ENCODE results near the gene FUT9.

FUT9 gene

DNA sequence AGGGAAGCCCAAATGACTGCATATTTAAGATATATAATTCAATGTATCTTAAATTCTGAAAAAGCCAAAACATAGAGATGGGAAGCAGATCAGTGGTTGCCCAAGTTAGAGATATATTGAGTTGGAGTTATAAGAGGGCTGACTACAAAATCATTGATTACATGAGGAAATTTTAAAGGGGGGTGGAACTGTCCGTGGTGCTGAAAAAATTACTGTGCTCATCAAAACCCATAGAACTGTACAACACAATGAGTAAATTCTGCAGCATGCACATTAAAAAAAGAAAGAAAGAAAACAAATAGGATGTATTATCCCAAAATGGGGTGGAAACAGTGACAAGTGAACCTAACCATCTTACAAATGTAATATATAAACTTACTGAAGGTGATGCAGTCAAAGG is 100.9 kb downstream of the FUT9 start:
- Histone ChIP-seq H3K27me3 (replicated peaks; ENCODE audit: insufficient read depth, low read length) (no peaks in the 10 kb centered on the region), H3K79me2 (ENCODE audit: low read length) (no peaks in the 10 kb centered on the region), H3K9me3 (replicated peaks; ENCODE audit: insufficient read depth, low read length) (no peaks in the 10 kb centered on the region), H3K4me1 (ENCODE audit: low read length) (no peaks in the 10 kb centered on the region), H3K27ac (ENCODE audit: low read length) (no peak overlapping the region), H3K4me2 (ENCODE audit: low read depth, low read length) (no peak overlapping the region), H3K36me3 (replicated peaks; ENCODE audit: insufficient read depth, low read length) (no peaks in the 10 kb centered on the region), H4K20me1 (ENCODE audit: insufficient read depth, low read length) (no peaks in the 10 kb centered on the region), H3K4me3 (ENCODE audit: low read length) (no peak overlapping the region), H3K9ac (ENCODE audit: low read length) (no peak overlapping the region), H2AFZ (ENCODE audit: low read length) (no peak overlapping the region), H3F3A (ENCODE audit: insufficient read depth, low read length) (no peaks in the 10 kb centered on the region), H3K9me2 (replicated peaks; ENCODE audit: insufficient read depth, low read length) (no peaks in the 10 kb centered on the region)
- TF ChIP-seq EZH2phosphoT487 (IDR thresholded peaks at IDR 0.05; ENCODE audit: low read length): no peak
- TF ChIP-seq, protein P1, sequence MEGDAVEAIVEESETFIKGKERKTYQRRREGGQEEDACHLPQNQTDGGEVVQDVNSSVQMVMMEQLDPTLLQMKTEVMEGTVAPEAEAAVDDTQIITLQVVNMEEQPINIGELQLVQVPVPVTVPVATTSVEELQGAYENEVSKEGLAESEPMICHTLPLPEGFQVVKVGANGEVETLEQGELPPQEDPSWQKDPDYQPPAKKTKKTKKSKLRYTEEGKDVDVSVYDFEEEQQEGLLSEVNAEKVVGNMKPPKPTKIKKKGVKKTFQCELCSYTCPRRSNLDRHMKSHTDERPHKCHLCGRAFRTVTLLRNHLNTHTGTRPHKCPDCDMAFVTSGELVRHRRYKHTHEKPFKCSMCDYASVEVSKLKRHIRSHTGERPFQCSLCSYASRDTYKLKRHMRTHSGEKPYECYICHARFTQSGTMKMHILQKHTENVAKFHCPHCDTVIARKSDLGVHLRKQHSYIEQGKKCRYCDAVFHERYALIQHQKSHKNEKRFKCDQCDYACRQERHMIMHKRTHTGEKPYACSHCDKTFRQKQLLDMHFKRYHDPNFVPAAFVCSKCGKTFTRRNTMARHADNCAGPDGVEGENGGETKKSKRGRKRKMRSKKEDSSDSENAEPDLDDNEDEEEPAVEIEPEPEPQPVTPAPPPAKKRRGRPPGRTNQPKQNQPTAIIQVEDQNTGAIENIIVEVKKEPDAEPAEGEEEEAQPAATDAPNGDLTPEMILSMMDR (IDR thresholded peaks at IDR 0.05; ENCODE audit: low read length): no peak
- no peak for TF ChIP-seq EZH2 (optimal IDR thresholded peaks at IDR 0.05; ENCODE audit: low read depth, low read length)
- no peak for DNase-seq

DNA sequence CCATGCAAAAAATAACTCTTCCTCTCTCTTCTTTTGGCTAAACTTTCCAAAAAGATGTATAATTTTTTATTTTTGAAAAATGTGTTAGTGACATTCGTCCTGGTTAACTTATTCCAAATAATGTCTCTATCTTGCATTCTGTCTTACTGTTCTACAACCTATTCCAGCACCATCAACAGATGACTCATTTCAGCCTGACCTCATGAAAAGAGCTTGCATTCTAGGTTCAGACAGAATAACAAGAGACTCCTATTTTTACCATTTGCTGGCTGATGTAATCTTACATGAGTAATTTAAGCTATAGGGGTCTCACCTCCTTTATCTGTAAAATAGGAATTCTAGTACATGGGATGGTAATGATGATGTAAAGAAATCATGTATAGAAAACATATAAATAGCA is 109.0 kb downstream of the FUT9 start:
- Histone ChIP-seq H3K36me3 (replicated peaks; ENCODE audit: insufficient read depth, low read length) (no peaks in the 10 kb centered on the region), H3K4me1 (ENCODE audit: low read length) (no peaks in the 10 kb centered on the region), H2AFZ (ENCODE audit: low read length) (no peak overlapping the region), H3K4me2 (ENCODE audit: low read depth, low read length) (no peak overlapping the region), H4K20me1 (ENCODE audit: insufficient read depth, low read length) (no peaks in the 10 kb centered on the region), H3K27me3 (replicated peaks; ENCODE audit: insufficient read depth, low read length) (no peaks in the 10 kb centered on the region), H3K9ac (ENCODE audit: low read length) (no peak overlapping the region), H3K9me3 (replicated peaks; ENCODE audit: insufficient read depth, low read length) (no peaks in the 10 kb centered on the region), H3K27ac (ENCODE audit: low read length) (no peak overlapping the region), H3K4me3 (ENCODE audit: low read length) (no peak overlapping the region), H3K9me2 (replicated peaks; ENCODE audit: insufficient read depth, low read length) (no peaks in the 10 kb centered on the region), H3F3A (ENCODE audit: insufficient read depth, low read length) (no peaks in the 10 kb centered on the region), H3K79me2 (ENCODE audit: low read length) (no peaks in the 10 kb centered on the region)
- no peak for DNase-seq
- no peak for TF ChIP-seq EZH2 (optimal IDR thresholded peaks at IDR 0.05; ENCODE audit: low read depth, low read length)
- TF ChIP-seq EZH2phosphoT487 (IDR thresholded peaks at IDR 0.05; ENCODE audit: low read length): no peak
- TF ChIP-seq, protein P1 (IDR thresholded peaks at IDR 0.05; ENCODE audit: low read length): no peak

DNA sequence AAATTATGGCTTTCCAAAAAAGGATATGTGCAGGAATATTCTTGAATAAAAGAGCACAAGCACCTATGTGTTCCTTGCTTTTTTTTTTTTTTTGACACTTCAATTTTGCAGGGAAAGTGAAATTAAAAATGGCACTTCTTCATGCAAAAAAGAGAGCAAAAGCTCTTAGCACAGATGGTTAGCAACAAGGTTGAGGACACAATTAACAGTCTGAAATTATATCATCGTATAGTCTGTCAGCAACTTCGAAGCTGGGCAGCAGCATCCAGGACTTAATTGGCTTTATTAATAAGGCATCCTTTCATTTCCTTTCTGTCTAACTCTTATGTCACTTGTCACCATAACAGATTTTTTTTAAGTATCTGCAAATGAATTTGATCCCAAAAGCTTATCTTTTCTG is 122.6 kb downstream of the FUT9 start:
- no peaks in the 10 kb centered on the region for H4K20me1 ChIP-seq (ENCODE audit: insufficient read depth, low read length)
- H2AFZ ChIP-seq (ENCODE audit: low read length): no peak overlapping the region
- H3K27me3 ChIP-seq (replicated peaks; ENCODE audit: insufficient read depth, low read length): no peaks in the 10 kb centered on the region
- H3K79me2 ChIP-seq (ENCODE audit: low read length): no peaks in the 10 kb centered on the region
- H3K9ac ChIP-seq (ENCODE audit: low read length): no peak overlapping the region
- no peak overlapping the region for H3K4me3 ChIP-seq (ENCODE audit: low read length)
- H3K9me3 ChIP-seq (replicated peaks; ENCODE audit: insufficient read depth, low read length): no peaks in the 10 kb centered on the region
- TF ChIP-seq, protein P1 (IDR thresholded peaks at IDR 0.05; ENCODE audit: low read length): no peak
- no peaks in the 10 kb centered on the region for H3K9me2 ChIP-seq (replicated peaks; ENCODE audit: insufficient read depth, low read length)
- no peak overlapping the region for H3K27ac ChIP-seq (ENCODE audit: low read length)
- no peaks in the 10 kb centered on the region for H3K36me3 ChIP-seq (replicated peaks; ENCODE audit: insufficient read depth, low read length)
- H3K4me1 ChIP-seq (ENCODE audit: low read length): no peaks in the 10 kb centered on the region
- H3K4me2 ChIP-seq (ENCODE audit: low read depth, low read length): no peak overlapping the region
- H3F3A ChIP-seq (ENCODE audit: insufficient read depth, low read length): no peaks in the 10 kb centered on the region
- no peak for DNase-seq

Measured in MM.1S (cell line).